IPS-15b (cell line): ENCODE results near the gene KBTBD4.

Experiments
- H3K27me3 ChIP-seq: one replicate; pipeline ENCODE4 v1.6.1; 2013; ENCODE audit warnings: low read length; ENCODE audit not compliant: control insufficient read depth, insufficient read depth
- H3K36me3 ChIP-seq: one replicate; pipeline ENCODE4 v1.6.1; 2013; ENCODE audit warnings: low read length; ENCODE audit not compliant: control insufficient read depth, insufficient read depth
- H3K4me1 ChIP-seq: one replicate; pipeline ENCODE4 v1.6.1; 2013; ENCODE audit warnings: mild to moderate bottlenecking, low read length; ENCODE audit not compliant: control insufficient read depth, insufficient read depth
- H3K4me3 ChIP-seq: one replicate; pipeline ENCODE4 v1.5.1; 2013; ENCODE audit warnings: low read depth, low read length
- H3K9ac ChIP-seq: one replicate; pipeline ENCODE4 v1.6.1; 2013; ENCODE audit warnings: low read depth, mild to moderate bottlenecking, low read length
- H3K9me3 ChIP-seq: one replicate; pipeline ENCODE4 v1.6.1; 2013; ENCODE audit warnings: mild to moderate bottlenecking, low read length; ENCODE audit not compliant: control insufficient read depth, insufficient read depth

KBTBD4 gene

DNA sequence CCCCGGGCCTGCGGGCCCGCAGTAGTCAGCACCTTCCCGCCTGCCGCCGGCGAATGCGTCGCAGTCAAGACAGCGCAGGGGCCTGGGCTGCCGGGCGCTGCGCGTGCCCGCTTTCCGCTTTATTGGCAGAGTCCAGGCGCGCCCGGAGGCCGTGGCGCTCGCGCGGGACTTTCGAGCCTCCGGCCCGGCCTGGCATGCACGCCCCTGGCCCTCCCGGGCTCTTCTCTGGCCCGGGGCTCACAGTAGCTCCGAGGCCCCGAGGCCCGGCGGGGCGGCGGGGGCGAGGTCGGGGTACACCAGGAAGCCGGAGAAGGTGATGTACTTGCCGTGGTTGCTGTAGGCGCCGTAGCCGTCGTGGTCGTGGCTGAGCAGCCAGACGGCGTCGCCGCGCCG, 10.8 kb upstream of the KBTBD4 start:
- peaks cover 3% of the 10 kb centered on the region for H3K4me1 ChIP-seq
- peaks cover 2% of the 10 kb centered on the region for H3K36me3 ChIP-seq
- H3K9ac ChIP-seq = no peak overlapping the region
- peaks cover 30% of the 10 kb centered on the region for H3K27me3 ChIP-seq
- H3K9me3 ChIP-seq = no peaks in the 10 kb centered on the region
- peak overlapping the region; percentile 46 for H3K4me3 ChIP-seq

DNA sequence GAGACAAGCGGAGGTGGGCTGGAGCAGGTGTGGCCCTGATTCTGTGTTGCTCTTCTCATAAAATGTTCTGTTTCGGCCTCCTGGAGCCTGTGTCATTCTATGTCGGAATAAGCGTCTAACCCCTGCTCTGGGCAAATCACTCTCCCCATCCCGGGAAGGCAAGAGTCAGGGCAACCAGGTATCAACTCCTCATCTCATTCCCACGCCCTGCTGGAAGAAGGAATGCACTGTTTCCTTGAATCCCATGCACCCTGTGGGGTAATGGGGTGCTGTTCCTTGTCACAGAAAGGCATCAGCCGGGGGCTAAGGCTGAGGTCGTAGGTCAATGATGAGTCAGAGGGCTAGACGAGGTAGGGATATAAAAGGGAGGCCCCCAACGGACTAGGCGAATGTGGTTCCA, 10.3 kb upstream of the KBTBD4 start:
- Histone ChIP-seq H3K9me3 (no peaks in the 10 kb centered on the region), H3K36me3 (peaks cover 2% of the 10 kb centered on the region), H3K27me3 (peaks cover 27% of the 10 kb centered on the region), H3K4me3 (no peak overlapping the region), H3K4me1 (peaks cover 2% of the 10 kb centered on the region), H3K9ac (no peak overlapping the region)

DNA sequence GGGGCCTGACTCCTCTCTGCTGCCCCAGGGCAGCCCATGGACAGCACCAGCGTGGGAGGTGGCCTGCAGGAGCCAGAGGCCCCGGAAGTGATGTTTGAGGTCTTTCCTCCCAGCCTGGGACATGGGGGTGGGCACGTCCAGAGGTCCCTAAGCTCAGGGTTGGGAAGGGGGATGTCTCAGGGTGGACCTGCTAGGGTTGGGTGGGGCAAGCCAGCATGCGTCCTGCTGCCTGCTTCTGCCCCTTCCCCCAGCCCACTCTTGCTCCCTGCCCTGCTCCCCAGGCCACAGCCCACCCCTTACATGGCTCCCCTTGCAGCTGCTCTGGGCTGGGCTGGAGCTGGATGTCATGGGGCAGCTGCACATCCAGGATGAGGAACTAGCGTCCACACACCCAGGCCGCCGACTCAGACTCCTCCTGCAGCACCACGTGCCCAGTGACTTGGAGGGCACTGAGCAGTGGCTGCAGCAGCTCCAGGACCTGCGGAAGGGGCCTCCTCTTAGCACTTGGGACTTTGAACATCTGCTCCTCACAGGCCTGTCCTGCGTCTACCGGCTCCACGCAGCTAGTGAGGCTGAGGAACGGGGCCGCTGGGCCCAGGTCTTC, 9.1 kb upstream of the KBTBD4 start:
- H3K36me3 ChIP-seq = peaks cover 8% of the 10 kb centered on the region

DNA sequence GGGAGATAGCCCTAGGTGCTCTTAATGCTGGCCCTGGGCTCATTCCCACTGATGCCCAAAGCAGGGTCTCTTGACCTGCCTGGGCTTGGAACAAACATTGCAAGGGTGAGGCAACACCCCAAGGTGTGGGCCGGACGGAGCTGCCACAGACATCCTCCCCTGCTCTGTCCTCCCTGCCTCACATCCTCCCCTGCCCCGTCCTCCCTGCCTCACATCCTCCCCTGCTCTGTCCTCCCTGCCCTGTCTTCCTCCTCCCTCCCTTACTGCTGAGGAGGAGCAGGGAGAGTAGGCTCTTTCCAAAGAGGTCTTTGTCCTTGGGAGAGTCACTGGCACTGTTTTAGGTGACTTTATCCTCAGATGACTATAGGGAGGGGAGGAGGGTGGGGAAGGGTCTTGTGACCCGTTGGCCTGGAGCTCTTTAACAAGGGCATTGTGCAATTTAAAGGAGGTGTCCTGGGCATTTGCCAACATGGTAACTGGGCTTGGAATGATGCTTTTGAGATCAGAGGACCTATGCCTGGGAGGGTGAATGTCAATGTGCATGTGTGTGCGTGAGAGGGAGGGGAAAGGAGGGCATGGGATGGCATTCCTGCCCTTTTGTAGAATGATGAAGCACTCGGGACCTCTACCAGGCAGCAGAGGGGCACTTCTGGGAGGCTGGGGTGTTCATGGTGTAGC, 8.4 kb upstream of the KBTBD4 start:
- Histone ChIP-seq H3K36me3 (peaks cover 15% of the 10 kb centered on the region), H3K27me3 (peaks cover 10% of the 10 kb centered on the region), H3K9ac (no peak overlapping the region), H3K4me3 (no peak overlapping the region), H3K4me1 (peaks cover 2% of the 10 kb centered on the region), H3K9me3 (no peaks in the 10 kb centered on the region)

More for the DNA sequence above, 9.1 kb upstream of the KBTBD4 start:
- no peaks in the 10 kb centered on the region for H3K9me3 ChIP-seq
- H3K9ac ChIP-seq = no peak overlapping the region
- H3K27me3 ChIP-seq = peaks cover 16% of the 10 kb centered on the region
- H3K4me1 ChIP-seq = peaks cover 2% of the 10 kb centered on the region
- H3K4me3 ChIP-seq = no peak overlapping the region

DNA sequence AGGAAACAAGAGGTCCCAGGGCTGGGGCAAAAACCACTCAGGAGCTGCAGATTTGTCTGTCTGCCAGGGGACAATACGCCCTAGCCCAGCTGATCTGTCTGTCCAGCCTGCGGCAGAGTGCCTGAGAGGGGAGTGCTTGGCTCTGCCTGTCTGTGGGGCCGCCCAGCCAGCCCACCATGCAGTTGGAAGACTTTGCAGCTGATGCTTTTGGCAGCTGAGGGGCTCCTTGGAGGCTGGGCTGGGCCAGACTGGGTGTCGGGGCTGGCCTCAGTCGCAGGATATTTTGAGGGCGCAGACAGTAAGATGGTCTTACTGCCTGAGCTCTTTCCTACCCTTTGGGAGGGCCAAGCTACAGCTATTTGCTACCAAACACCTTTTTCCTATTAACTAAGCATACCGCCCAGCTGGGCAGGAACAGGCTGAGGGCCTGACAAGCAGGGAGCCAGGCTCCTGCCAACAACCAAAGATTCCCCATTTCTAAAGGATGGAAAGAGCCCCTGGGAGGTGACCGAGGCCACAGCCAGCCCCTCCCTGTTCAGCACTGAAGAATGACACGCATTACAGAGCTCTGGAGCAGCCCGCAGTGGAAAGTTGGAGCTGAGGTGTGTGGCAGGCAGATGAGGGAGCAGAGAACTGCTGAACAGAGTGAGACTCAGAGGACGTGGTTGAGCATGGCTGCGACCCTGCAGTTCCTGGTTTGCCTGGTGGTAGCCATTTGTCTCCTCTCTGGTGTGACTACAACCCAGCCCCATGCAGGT, 7.5 kb upstream of the KBTBD4 start, which contains the start of gene FAM180B:
TSS of gene FAM180B (plus strand) at position 581 of the 758 bp plus-strand sequence. CDS start at position 672, 91 bp downstream.
- Histone ChIP-seq H3K27me3 (peaks cover 4% of the 10 kb centered on the region), H3K9ac (no peak within 1 kb of the TSS), H3K9me3 (no peaks in the 10 kb centered on the region), H3K4me3 (no peak within 1 kb of the TSS), H3K4me1 (peaks cover 2% of the 10 kb centered on the region), H3K36me3 (peaks cover 22% of the 10 kb centered on the region)

DNA sequence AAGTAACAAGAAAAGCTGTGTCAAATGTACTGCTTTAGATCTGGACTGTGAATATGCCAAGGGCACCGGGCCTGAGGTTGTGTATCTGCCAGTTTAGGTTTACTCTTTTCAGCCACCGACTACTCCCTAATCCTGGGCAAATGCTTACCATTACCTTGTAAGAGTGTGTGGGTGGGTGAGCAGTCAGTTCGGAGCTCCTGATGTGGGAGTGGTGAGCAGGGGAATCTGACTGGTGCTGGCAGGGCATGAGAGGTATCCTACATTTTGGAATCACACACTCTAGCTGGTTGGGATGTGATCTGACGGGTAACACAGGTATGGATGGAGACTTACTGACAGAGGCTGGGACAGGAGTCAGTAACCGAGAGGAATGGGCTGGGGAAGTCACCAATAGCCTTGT, 5.1 kb upstream of the KBTBD4 start:
- Histone ChIP-seq H3K27me3 (no peaks in the 10 kb centered on the region), H3K9me3 (no peaks in the 10 kb centered on the region), H3K36me3 (peaks cover 25% of the 10 kb centered on the region), H3K9ac (no peak overlapping the region), H3K4me1 (peaks cover 4% of the 10 kb centered on the region), H3K4me3 (no peak overlapping the region)

DNA sequence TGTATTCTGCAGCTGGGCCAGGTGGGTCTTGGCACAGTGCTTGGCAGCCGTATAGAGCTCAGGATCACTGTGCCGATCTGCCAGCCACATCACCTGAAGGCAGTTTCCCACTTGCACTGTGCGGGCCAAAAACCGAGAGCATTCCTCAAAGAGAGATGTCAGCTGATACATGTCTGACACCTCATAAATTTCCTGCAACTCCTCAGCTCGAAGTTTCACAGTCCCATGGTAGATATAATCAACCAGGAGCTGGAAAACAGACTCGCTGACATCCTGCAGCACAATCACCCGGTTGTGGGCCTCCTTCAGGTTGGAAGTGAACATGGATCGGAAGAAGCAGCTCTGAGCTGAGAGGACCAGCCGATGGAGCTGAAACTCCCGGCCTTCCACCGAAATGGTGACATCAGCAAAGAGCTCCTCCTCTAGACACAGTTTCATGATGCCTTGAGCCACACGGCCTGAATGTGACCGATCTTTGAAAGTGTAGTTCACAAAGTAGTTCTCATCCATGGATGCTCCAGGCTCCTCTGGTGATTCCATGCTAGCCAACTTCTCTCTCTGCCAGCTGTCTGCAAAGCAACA, 1.2 kb downstream of the KBTBD4 start:
- Histone ChIP-seq H3K9me3 (no peaks in the 10 kb centered on the region), H3K4me1 (peaks cover 8% of the 10 kb centered on the region), H3K36me3 (peaks cover 32% of the 10 kb centered on the region), H3K4me3 (peak overlapping the region; percentile 82), H3K27me3 (no peaks in the 10 kb centered on the region), H3K9ac (no peak overlapping the region)

DNA sequence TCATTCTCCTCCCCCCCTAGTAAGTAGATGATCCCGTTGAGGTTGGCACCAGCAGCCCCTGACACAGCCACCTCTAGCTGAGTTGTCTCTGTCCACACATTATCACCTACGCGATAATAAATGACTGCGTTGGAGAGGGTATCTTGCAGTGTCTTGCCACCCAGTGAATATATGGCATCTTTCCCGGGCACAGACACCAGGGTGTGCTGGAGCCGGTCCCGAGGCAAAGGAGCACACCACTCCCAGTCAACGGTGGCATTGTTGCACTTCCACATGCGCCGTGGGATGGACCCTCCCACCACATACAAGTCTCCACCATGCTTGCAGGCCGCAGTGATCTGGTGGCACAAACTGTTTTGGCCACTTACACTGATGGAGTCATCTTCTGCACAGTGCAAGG, 5.4 kb downstream of the KBTBD4 start:
- H3K36me3 ChIP-seq = peaks cover 32% of the 10 kb centered on the region
- peaks cover 4% of the 10 kb centered on the region for H3K4me1 ChIP-seq
- H3K9ac ChIP-seq = no peak overlapping the region

DNA sequence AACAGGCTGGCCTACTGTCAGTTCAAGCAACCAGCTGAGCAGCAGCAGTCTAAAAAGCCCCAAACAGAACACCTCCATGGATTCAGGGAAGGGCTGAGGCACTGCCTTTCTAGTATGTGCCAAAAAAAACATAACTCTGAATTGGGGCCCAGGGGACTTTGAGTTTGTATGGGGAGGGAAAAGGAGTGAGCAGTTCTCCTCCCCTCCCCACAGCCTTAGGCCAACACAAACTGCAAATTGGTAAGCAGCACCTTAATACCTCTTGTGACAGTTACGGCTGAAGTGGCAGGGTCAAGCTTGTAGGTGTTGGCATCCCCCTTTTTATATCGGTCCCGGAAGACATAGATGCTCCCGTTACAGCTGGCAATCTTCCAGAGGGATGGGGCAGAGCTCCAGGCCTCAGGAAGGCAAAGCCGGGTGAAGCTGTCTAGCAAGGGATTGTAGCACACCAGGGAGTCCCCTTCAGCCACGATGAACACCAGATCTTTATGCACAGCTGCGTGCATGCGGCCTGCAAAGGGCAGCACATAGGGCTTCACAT, 6.0 kb downstream of the KBTBD4 start:
- Histone ChIP-seq H3K9ac (no peak overlapping the region), H3K36me3 (peaks cover 30% of the 10 kb centered on the region)

More for the DNA sequence above, 5.4 kb downstream of the KBTBD4 start:
- H3K4me3 ChIP-seq = no peak overlapping the region
- H3K27me3 ChIP-seq = no peaks in the 10 kb centered on the region
- no peaks in the 10 kb centered on the region for H3K9me3 ChIP-seq

DNA sequence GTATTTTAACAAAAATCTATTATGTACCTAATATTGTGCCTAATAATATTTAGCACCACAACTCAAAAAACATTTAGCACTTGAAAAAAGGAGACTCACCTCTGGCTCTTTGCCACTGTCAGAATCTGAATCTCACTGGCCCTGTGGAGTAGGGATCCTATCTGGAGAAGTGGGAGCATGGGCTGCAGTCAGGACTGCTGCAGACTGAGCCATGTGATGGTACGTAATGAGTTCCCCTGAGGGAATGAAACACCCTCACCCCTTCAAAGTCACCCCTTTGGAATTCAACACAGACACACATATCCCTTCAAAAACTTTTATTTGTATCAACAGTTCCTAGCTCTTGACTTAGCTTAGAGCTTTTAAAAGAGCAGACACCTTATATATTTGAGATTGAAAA, 6.9 kb downstream of the KBTBD4 start:
- no peaks in the 10 kb centered on the region for H3K4me1 ChIP-seq
- no peak overlapping the region for H3K9ac ChIP-seq
- H3K36me3 ChIP-seq = peaks cover 28% of the 10 kb centered on the region
- H3K4me3 ChIP-seq = no peak overlapping the region
- H3K9me3 ChIP-seq = no peaks in the 10 kb centered on the region
- H3K27me3 ChIP-seq = no peaks in the 10 kb centered on the region

More for the DNA sequence above, 6.0 kb downstream of the KBTBD4 start:
- no peaks in the 10 kb centered on the region for H3K27me3 ChIP-seq
- H3K9me3 ChIP-seq = no peaks in the 10 kb centered on the region
- peaks cover 2% of the 10 kb centered on the region for H3K4me1 ChIP-seq
- no peak overlapping the region for H3K4me3 ChIP-seq

DNA sequence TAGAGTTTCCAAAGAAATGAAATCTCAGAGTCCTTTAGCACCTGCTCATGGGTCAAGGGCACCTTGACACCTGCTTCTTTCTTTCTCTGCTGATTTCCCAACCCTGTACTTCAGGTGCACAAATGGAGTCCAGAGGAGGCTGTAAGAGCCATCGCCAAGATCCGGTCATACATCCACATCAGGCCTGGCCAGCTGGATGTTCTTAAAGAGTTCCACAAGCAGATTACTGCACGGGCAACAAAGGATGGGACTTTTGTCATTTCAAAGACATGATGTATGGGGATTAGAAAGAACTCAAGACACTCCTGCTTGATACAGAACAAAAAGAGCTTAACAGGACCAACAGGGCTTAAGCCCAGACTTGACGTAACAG, 7.4 kb downstream of the KBTBD4 start:
- H3K4me3 ChIP-seq = no peak overlapping the region
- H3K9ac ChIP-seq = no peak overlapping the region
- peaks cover 28% of the 10 kb centered on the region for H3K36me3 ChIP-seq
- no peaks in the 10 kb centered on the region for H3K27me3 ChIP-seq
- no peaks in the 10 kb centered on the region for H3K9me3 ChIP-seq
- no peaks in the 10 kb centered on the region for H3K4me1 ChIP-seq
